Endometrium (tissue), 2 donors: ENCODE data around the gene RNF121.

ENCODE experiments used
- FAIRE-seq: peaks from 2 replicates; lab custom pipeline; 2012; peaks lifted over from hg19 to GRCh38; lab: Jason Lieb, UNC
- donor health status: control.
- donor health status: control.

RNF121 gene

GRCh38 chr11:72006309-72007088, 77.7 kb downstream of the RNF121 start:
- FAIRE-seq, result no peak

DNA sequence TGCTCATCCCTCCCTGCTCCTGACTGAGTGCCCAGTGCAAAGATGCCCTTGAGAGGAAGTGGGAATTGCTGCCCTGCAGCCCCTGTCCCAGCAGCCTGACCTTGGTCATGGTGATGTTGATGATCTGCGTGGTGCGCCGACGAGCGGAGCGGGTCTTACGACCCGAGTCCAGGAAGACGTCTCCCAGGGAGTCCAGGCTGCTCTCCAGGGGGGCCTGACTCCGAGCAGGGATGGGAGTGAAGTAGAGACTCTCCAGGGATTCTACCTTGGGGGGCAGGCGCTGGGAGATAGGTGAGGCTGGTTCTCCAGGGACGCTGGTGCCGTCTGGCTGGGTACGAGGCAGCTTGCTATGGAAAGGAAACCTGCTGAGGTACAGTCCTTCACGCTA, 78.2 kb downstream of the RNF121 start:
- FAIRE-seq, result no peak

DNA sequence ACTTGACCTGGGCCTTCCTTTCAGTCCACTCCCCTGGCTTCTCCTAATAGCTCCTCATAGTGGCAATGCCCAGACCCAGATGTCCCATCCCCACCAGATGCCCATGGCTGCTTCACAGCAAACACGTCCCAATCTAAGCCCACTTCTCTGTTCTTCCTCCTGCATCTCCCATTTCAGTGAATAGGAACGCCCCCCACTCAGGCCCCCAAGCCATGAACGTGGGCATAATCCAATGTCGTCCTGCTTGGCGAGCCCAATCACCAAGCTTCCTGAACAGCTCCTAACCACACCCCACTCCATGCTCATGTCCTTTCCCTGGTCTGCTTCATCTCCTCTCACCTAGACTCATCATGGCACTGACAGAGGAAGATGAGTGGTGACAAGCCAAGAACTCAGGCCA, 78.7 kb downstream of the RNF121 start:
- FAIRE-seq, result no peak

DNA sequence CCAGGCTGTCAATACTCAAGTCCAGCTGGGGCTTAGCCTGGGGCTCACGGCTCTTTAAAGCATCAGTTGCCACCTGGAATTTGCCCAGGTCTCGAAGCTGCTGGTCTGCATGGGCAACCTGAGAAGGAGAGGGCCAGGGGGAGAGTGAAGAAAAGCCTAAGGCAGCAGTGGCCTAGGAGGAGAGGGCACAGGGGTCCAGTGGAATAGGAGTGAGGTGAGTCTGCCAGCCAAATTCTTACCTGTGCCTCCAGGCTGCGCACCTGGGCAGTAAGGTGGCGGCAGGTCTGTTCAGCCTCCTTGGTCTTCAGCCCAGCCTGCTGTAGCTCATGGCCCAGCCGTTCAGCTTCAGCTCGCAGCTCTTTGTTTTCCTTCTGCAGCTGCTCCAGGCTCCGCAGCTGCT, 79.9 kb downstream of the RNF121 start:
- no peak for FAIRE-seq

DNA sequence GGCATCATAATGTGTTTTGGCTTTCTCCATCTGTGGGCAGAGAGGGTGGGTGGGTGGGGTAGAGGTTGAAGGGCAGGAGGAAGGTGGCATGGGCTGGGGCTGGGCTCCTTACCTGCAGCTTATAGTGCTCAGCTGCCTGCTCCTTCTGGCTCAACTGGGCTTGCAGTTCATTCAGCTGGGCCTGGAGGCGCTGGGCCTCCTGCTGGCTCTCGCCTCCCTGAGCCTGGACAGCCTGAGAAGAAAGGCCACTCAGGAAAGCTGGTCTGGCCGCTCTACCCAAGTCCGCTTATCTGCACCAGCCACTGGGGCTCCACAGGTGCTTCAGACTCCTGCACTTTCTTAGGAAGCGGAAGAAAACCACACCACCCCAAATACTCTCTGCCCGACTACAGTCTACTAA, 80.3 kb downstream of the RNF121 start:
- no peak for FAIRE-seq

DNA sequence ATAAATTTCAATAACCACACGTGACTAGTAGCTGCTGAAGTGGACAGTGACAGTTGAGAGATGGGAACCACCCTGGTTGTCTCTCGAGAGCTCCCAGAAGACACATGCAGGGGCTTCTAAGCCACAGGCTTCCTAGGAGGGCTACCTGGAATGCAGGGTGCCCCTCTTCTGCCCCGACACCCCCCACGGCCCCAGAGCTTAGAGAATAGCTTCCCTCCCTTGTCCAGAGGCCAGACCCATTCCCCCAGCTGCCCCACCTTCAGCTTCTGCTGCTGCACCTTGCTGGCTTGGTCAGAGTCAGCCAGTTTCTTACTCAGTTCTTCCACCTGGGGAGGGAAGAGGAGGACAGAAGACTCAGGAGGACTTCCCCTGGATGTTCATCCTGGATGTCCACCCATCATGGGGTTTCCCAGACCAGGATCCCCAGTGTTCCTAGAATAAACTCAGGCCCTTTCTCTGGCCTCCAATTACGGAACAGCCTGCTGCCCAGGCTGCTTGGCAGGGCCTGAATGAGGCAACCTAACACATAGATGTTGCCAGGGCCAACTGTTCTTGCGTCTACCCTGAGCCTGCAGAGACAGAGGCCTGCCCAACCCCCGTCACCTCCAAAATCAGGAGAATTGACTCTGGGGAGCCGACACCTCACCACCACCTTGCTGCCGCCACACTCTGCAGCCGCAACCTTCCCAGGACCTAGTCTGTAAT, 81.8 kb downstream of the RNF121 start:
- FAIRE-seq, result no peak

- no peak for FAIRE-seq
Observed at GRCh38 chr11:72012091-72012630, 83.3 kb downstream of the RNF121 start.

DNA sequence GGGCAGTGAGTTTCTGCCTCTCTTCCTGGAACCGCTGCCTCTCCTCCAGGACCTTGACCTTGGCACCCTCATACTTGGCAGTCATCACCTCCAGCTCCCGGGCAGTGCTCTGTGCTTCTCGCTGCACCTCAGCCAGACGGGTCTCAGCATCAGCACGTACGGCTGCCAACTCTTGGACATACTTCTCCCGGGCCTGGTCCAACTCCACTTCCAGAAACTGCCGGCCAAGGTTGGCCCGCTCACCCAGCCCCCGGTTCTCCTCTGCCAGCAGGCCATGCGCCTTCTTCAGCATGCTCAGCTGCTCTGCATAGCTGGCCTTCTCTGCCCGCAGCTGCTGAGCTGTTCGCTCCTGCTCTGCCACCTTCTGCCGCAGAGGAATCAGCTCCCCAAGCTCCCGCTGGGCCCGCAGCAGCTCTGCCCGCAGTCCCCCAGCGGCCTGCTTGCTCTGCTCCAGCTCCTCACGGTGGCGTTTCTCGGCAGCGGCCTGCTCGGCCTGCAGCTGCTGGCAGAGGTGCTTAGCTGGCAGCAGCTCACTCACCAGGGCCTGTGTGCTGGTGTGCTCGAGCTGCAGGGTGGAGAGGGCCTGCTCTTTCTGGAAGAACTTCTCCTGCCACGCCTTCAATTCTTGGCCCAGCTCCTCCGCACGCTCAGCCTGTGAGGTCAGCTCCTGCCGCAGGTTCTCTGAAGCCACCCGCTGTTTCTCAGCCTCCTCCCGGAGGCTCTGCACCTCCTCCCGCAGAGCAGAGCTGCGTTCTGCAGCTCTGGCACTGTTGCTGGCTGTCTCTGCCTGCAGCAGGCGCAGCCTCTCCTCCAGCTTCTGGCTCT, 84.3 kb downstream of the RNF121 start:
- FAIRE-seq, result no peak

DNA sequence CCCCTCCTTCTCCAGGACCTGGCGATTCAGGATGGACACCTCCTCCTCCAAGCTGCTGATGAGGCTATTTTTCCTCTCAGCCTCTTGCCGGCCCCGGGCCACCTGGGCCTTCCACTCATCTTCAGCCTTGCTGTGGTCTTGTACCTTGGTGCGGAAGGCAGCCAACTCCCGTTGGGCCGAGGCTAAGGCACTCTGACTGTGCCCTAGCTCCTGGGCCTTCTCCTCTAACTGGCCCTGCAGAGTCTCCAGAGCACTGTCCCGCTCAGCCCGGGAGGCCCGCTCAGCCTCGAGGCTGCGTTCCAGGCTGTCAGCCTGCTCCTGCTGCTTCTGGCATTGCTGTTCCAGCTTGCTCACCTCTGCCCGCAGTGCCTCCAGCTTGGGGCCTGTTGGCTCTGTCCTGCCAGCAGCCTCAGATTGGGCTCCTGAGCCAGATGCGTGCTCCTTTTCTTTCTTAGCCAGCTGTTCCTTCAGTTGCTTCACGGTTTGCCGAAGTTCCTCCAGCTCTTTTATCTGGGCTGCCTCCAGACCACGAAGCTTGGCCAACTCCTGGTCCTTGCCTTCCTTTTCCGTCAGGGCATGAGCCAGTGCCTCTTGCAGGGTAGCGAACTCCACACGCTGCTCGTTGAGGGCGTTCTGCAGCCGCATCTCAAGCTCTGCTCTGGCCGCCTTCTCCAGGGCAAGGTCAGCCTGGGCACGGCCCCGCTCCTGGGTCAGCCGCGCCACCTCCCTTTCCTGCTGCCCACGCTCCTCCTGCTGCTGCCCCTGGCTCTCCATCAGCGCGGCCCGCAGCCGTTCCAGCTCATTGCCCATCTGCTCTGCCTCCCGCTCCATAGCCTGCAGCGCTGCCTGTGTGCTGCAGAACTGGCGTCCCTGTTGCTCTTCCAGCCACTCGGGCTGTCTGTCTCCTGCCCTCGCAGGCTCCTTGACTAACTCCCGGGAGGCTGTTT, 85.2 kb downstream of the RNF121 start:
- FAIRE-seq, result no peak

- FAIRE-seq, result no peak
Observed at GRCh38 chr11:72014761-72015320, 86.0 kb downstream of the RNF121 start.

DNA sequence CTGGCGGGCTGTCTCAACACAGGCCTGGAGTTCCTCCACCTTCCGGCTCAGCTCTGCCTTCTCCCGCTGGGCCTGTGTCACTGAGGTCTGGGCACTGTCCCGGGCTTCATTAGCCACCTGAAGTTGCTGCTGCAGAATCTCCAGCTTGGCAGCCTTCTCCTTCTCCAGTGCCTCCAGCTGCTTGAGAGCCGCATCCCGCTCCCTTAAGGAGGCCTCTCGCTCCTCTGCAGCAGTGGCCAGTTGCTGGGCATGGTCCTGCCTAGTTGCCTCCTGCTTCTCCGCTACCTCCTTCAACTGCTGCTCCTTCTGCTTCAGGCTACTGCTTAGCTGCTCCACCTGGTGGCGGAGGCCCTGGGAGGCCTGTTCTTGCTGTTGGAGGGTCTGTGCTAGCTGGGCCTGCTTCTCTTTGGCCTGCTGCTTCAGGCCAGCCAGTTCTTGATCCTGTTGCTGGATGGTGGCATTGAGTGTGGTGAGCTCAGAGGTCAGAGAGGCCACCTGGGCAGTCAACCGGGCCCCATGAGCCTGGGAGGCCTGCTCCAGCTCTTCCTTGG, 86.7 kb downstream of the RNF121 start:
- no peak for FAIRE-seq

- no peak for FAIRE-seq
Observed at GRCh38 chr11:72018171-72018570, 89.3 kb downstream of the RNF121 start.

GRCh38 chr11:72023335-72023734, 94.5 kb downstream of the RNF121 start:
- no peak for FAIRE-seq

- no peak for FAIRE-seq
Observed at GRCh38 chr11:72024069-72024754, 95.4 kb downstream of the RNF121 start.

GRCh38 chr11:72026090-72026489, 97.2 kb downstream of the RNF121 start:
- no peak for FAIRE-seq

GRCh38 chr11:72030472-72031045, 101.7 kb downstream of the RNF121 start:
- no peak for FAIRE-seq

DNA sequence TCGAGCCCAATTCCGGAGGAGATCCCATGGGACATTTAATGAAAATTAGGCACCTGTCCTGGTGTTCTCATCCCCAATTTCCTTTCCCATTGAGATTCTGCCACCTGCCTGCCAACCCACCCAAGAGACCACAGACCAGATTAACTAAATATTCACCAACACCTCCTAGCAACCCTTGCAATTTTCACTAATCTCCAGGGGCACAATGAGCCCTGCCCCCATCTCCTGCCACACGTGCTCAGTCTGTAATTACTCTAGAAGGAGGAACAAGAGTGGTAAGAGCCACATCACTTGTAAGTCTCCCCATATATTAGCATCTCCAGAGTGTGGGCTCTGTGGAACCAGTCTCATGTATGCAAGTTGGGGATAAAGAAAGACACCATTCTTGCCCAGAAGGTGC, 107.8 kb downstream of the RNF121 start:
- FAIRE-seq, result no peak

- FAIRE-seq, result no peak
Observed at GRCh38 chr11:72037554-72038311, 108.9 kb downstream of the RNF121 start.

GRCh38 chr11:72038491-72038890, 109.6 kb downstream of the RNF121 start:
- no peak for FAIRE-seq
